IMR-90 (cell line): Measurements from ENCODE around the gene ITGB1. TPM values are rescaled to one million over a fixed set of nuclear protein-coding genes. Genes with fewer than 3 reads are reported as not detected.
"Not testable (repeated sequence)": the region's sequence is repeated elsewhere in the genome, so short reads cannot be mapped to it uniquely, and the experiment has no call there.

Source experiments
- ATAC-seq: fragments of 200-7000 bp; cut with Tn5 transposase; 2 replicates; pipeline ENCODE4 v1.9.1; 2020; ENCODE audit warnings: low read depth, mild to moderate bottlenecking, moderate library complexity
- BruUV-seq: library from RNA; stranded (reverse); fragments of 400-500 nt; replicated peaks from 2 replicates; lab custom pipeline; 2021; lab: Mats Ljungman, UMichigan
- CTCF ChIA-PET: fragments of 300-600 bp; formaldehyde crosslinking; extraction: SDS; loops from one replicate; lab custom pipeline; 2021; ENCODE audit warnings: antibody characterized with exemption; lab: Yijun Ruan, JAX
- POLR2A ChIA-PET: fragments of 300-600 bp; sonication (Branson Sonifier 250); formaldehyde crosslinking; loops from one replicate; lab custom pipeline; 2022; ENCODE audit warnings: antibody characterized with exemption; ENCODE audit not compliant: unreplicated experiment; lab: Charles Lee
- DNase-seq: peaks from one replicate; pipeline ENCODE4 v3.0.0; 2013
- H2AFZ ChIP-seq: replicated peaks from 2 replicates; pipeline ENCODE3; 2013; ENCODE audit warnings: low read length, mild to moderate bottlenecking; ENCODE audit not compliant: poor library complexity
- H2AK5ac ChIP-seq: 2 replicates; pipeline ENCODE4 v1.6.1; 2013; ENCODE audit warnings: low read depth, low read length, inconsistent platforms
- H2AK9ac ChIP-seq: replicated peaks from 2 replicates; pipeline ENCODE3; 2013; ENCODE audit warnings: mild to moderate bottlenecking, low read depth, low read length, moderate library complexity; ENCODE audit not compliant: poor library complexity
- H2BK120ac ChIP-seq: 2 replicates; pipeline ENCODE4 v1.6.1; 2013; ENCODE audit warnings: low read depth, low read length, inconsistent platforms
- H2BK15ac ChIP-seq: 3 replicates; pipeline ENCODE4 v1.6.1; 2013; ENCODE audit warnings: low read depth, low read length, inconsistent platforms
- H2BK20ac ChIP-seq: 2 replicates; pipeline ENCODE4 v1.6.1; 2013; ENCODE audit warnings: low read depth, mild to moderate bottlenecking, inconsistent platforms, low read length, moderate library complexity
- H2BK5ac ChIP-seq: 2 replicates; pipeline ENCODE4 v1.6.1; 2013; ENCODE audit warnings: mild to moderate bottlenecking, low read depth, low read length, inconsistent platforms; ENCODE audit not compliant: poor library complexity, severe bottlenecking
- H3K14ac ChIP-seq: replicated peaks from 2 replicates; pipeline ENCODE4 v1.6.1; 2013; ENCODE audit warnings: low read depth, low read length, inconsistent platforms
- H3K18ac ChIP-seq: 2 replicates; pipeline ENCODE4 v1.6.1; 2013; ENCODE audit warnings: low read depth, low read length, control low read depth
- H3K23ac ChIP-seq: 2 replicates; pipeline ENCODE4 v1.6.1; 2013; ENCODE audit warnings: low read depth, low read length, inconsistent platforms
- H3K27ac ChIP-seq: 2 replicates; pipeline ENCODE4 v1.5.1; 2013; ENCODE audit warnings: mild to moderate bottlenecking, control low read depth, low read length; ENCODE audit not compliant: insufficient read depth
- H3K27me3 ChIP-seq: 2 replicates; pipeline ENCODE4 v1.6.1; 2013; ENCODE audit warnings: low read length; ENCODE audit not compliant: control insufficient read depth, insufficient read depth
- H3K36me3 ChIP-seq: 2 replicates; pipeline ENCODE4 v1.6.1; 2013; ENCODE audit warnings: low read length, mixed read lengths; ENCODE audit not compliant: control insufficient read depth, insufficient read depth
- H3K4ac ChIP-seq: 2 replicates; pipeline ENCODE4 v1.6.1; 2013; ENCODE audit warnings: low read depth, low read length, inconsistent platforms
- H3K4me1 ChIP-seq: 2 replicates; pipeline ENCODE4 v1.6.1; 2013; ENCODE audit warnings: low read length, mixed read lengths; ENCODE audit not compliant: control insufficient read depth, insufficient read depth
- H3K4me2 ChIP-seq: 2 replicates; pipeline ENCODE4 v1.6.1; 2013; ENCODE audit warnings: low read depth, mild to moderate bottlenecking, control low read depth, low read length, moderate library complexity
- H3K4me3 ChIP-seq: 2 replicates; pipeline ENCODE4 v1.5.1; 2013; ENCODE audit warnings: low read depth, mild to moderate bottlenecking, control low read depth, low read length, moderate library complexity; ENCODE audit not compliant: insufficient read depth
- H3K56ac ChIP-seq: 2 replicates; pipeline ENCODE4 v1.6.1; 2013; ENCODE audit warnings: low read length, inconsistent platforms; ENCODE audit not compliant: insufficient read depth; ENCODE audit errors: extremely low read depth
- H3K79me1 ChIP-seq, 2 experiments: 2 replicates each; pipeline ENCODE4 v1.6.1; 2013; ENCODE audit warnings: low read length in 2 of 2, inconsistent platforms in 1 of 2, low read depth in 1 of 2
- H3K9ac ChIP-seq: 2 replicates; pipeline ENCODE4 v1.6.1; 2013; ENCODE audit warnings: low read depth, low read length, control low read depth
- H3K9me1 ChIP-seq: 2 replicates; pipeline ENCODE4 v1.6.1; 2013; ENCODE audit warnings: low read length, inconsistent platforms; ENCODE audit not compliant: insufficient read depth
- H3K9me3 ChIP-seq: 2 replicates; pipeline ENCODE4 v1.6.1; 2013; ENCODE audit warnings: low read length; ENCODE audit not compliant: control insufficient read depth, insufficient read depth
- H4K20me1 ChIP-seq: 2 replicates; pipeline ENCODE4 v1.6.1; 2013; ENCODE audit warnings: low read length, inconsistent platforms; ENCODE audit not compliant: insufficient read depth
- H4K5ac ChIP-seq: 2 replicates; pipeline ENCODE4 v1.6.1; 2013; ENCODE audit warnings: mild to moderate bottlenecking, low read depth, low read length, control low read depth
- H4K8ac ChIP-seq, 2 experiments: 2 replicates each; pipeline ENCODE4 v1.6.1; 2013; ENCODE audit warnings: low read depth in 2 of 2, low read length in 2 of 2, control low read depth in 1 of 2, inconsistent platforms in 1 of 2
- H4K91ac ChIP-seq: 2 replicates; pipeline ENCODE4 v1.6.1; 2013; ENCODE audit warnings: low read depth, low read length, inconsistent platforms; ENCODE audit not compliant: insufficient read depth
- WGBS, 2 experiments: methylation state at CpG; one replicate each; pipeline versions ENCODE4 v1.1.5 to v1.1.7; 2013; ENCODE audit warnings: missing lambda C conversion rate in 2 of 2; ENCODE audit not compliant: insufficient read length in 1 of 2; ENCODE audit errors: extremely low coverage in 2 of 2; 5-methylcytosine and 5-hydroxymethylcytosine counted together
- dilution Hi-C: fragments of 300-500 bp; cut with HindIII; formaldehyde crosslinking; loops from one replicate; pipeline ENCODE4 v1.14.3; 2018; ENCODE audit warnings: low sequenced_read_pairs; ENCODE audit not compliant: unreplicated experiment
- in situ Hi-C: fragments of 300-500 bp; cut with MboI; formaldehyde crosslinking; loops from 3 replicates; pipeline ENCODE4 v1.14.3; 2019; ENCODE audit warnings: low sequenced_read_pairs, inconsistent platforms, mixed read lengths
- intact Hi-C: fragments of 100-400 bp; cut with micrococcal nuclease; formaldehyde crosslinking; loops from 2 replicates; pipeline ENCODE4 v1.10.0; 2022
- polyA plus RNA-seq, 3 experiments: library from polyadenylated mRNA; depleted of rRNA; stranded (reverse); fragments of >200 nt; gene quantifications; 2 replicates each; pipeline ENCODE4 v1.2.3, GENCODE V29; 2012; ENCODE audit warnings: low replicate concordance in 1 of 3
- total RNA-seq: library from RNA; depleted of rRNA; stranded (reverse); fragments of >200 nt; gene quantifications from 2 replicates; pipeline ENCODE4 v1.2.3, GENCODE V29; 2012

The ITGB1 gene
- total and polyA plus RNA-seq, 2 of the 4 experiments (the other 2 are of a cell fraction), result 1,331 to 2,066 TPM

GRCh38 chr10:32992310-32992709, 34.3 kb upstream of the ITGB1 start:
- Histone ChIP-seq H3K4ac (0 out of 2 replicates have a peak overlapping the region, but pooled peaks have one; percentile 53), H2AK5ac (peak overlapping the region; percentile 88; the same call in 1 of the 2 replicates), H2BK5ac (peak overlapping the region; percentile 3), H3K14ac (0 out of 2 replicates have a peak overlapping the region, but pooled peaks have one; percentile 37), H4K8ac (peak overlapping the region in 1 of 2 experiments; percentile 59; a peak in 1 of 4 replicates)
- WGBS, 2 experiments, result 100% methylated on average over 1 of the region's 4 CpGs; no CpG with 5 or more reads in 1 of the 2 experiments
- H2BK120ac ChIP-seq, H2BK15ac ChIP-seq, DNase-seq, H3K9me1 ChIP-seq, H2AFZ ChIP-seq, H3K36me3 ChIP-seq, BruUV-seq, H3K23ac ChIP-seq, H3K4me1 ChIP-seq, intact Hi-C loops, H4K20me1 ChIP-seq, CTCF ChIA-PET, ATAC-seq, POLR2A ChIA-PET, H3K9me3 ChIP-seq, H3K18ac ChIP-seq, H3K9ac ChIP-seq, H3K27ac ChIP-seq, H3K79me1 ChIP-seq, H3K4me3 ChIP-seq, H3K4me2 ChIP-seq, H4K5ac ChIP-seq, H3K27me3 ChIP-seq, H2AK9ac ChIP-seq, H3K56ac ChIP-seq, in situ Hi-C loops, H4K91ac ChIP-seq, dilution Hi-C loops, H2BK20ac ChIP-seq: not testable (repeated sequence)
